RPMI7951 (cell line): ENCODE measurements around the gene TRA2B. TPM values are rescaled to one million over a fixed set of nuclear protein-coding genes. Genes with fewer than 3 reads are reported as not detected.

Experiments
- DNase-seq: peaks from one replicate; pipeline ENCODE4 v3.0.0-alpha.2; 2012; ENCODE audit warnings: low read depth
- total RNA-seq: library from RNA; depleted of rRNA; stranded (reverse); fragments of >200 nt; shearing (Covaris generic); gene quantifications from 2 replicates; pipeline ENCODE4 v1.2.3, GENCODE V29; 2014; rRNA removed

TRA2B gene
- 259 and 300 TPM in 2 replicates for total RNA-seq

DNA sequence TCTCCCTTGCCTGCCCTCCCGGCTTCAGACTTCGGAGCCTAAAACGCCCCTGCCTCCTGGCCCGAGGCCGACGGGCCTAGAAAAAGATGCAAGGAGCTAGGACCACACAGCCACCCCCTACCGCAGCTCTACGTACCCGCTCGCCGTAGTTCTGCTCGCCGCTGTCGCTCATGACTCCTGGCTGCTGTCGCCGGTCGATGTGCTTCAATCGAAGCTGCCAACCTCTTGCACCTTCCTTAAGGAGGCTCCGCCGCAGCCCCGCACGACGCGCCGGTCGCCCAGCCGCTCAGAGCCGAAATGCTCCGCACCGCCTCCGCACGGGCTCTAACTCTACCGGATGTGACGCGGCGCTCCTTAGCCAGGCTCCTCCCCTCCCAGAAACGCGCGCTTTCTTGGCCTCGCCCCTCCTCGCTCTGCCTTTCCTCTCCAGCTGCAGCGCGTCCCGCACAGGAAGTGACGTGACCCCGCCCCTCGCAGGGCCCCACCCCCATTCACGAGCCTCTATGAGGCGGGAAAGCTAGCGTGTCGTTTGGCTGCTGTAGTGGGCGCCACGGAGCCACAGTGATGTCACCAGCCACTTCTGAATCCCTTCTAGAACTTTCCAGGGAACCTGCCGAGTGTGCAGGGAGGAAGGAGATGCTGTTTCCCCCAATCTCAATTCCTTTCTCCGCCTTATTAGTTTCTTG lies at the start of gene TRA2B:
Gene TRA2B, minus strand, starts transcription at position 326 of the 686 bp plus-strand sequence. Its CDS starts 154 bp downstream, at position 172.
- DNase-seq = peak; percentile 98

- DNase-seq = no peak
These were observed 48.5 kb upstream of the TRA2B start for GRCh38 chr3:185986198-185986777.

- no peak for DNase-seq
These were observed 46.4 kb upstream of the TRA2B start for GRCh38 chr3:185984203-185984602.

GRCh38 chr3:185983495-185984141 lies 45.8 kb upstream of the TRA2B start:
- DNase-seq = peak; percentile 67

DNA sequence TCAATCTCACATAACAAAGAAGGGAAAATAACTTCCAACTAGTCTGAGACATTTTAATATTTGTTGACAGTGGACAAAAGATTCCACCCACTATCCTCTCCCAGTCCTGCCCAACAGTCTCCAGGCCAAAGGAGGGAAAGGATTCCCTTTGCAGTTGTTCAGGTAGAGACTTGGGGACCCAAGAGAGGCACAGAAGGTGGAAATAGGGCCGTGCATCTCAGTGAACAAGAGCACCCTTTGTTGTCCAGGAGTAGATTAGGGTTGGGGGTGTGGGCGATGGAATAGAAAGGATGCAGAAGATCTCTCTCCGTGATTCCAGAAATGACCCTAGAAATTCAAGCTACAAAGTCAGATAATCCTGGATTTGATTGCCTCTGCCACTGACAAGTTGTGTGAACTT lies 44.8 kb upstream of the TRA2B start:
- DNase-seq = no peak

DNA sequence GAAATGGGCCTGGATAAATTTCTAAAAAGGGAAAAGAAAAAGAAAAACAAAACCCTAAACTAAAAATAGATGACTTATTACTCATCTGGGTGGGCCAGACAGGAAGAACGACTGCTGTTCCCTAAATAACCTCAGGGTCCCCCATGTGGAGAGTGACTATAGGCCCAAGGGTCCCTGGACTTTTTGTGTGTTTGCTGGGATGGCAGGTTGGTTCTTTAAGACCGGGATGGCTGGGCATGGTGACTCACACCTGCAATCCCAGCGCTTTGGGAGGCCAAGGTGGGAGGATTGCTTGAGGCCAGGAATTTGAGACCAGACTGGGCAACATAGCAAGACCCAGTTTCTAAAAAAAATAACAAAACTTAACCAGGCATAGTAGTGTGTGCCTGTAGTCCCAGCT lies 43.8 kb upstream of the TRA2B start:
- peak; percentile 55 for DNase-seq

DNA sequence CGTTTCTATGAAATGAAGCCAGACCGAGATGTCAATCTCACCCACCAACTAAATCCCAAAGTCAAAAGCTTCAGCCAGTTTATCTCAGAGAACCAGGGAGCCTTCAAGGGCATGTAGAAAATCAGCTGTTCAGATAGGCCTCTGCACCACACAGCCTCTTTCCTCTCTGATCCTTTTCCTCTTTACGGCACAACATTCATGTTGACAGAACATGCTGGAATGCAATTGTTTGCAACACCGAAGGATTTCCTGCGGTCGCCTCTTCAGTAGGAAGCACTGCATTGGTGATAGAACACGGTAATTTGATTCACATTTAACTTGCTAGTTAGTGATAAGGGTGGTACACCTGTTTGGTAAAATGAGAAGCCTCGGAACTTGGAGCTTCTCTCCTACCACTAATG lies 41.9 kb upstream of the TRA2B start:
- DNase-seq = peak; percentile 25

DNA sequence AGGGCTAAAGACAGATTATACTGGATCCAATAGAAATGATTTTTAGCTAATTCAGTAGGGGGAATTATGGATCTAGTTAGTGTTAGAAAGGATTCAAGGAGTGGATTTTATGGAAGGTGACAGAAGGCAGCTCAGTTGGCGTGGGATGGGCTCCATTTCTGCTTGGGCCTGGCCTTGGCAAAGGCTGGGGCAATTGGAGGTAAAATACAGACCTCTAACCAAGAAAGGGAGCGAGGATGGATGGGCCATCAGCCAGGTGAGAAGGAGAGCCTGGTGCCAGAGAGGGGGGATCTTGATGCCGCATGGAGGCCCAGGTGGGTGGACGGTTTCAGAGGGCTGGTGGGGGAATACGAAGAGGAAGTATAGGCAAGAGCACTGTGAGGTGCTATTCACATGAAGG lies 40.7 kb upstream of the TRA2B start:
- DNase-seq = no peak

- no peak for DNase-seq
These were observed 39.8 kb upstream of the TRA2B start for GRCh38 chr3:185977679-185978040.

GRCh38 chr3:185976977-185977678 lies 39.3 kb upstream of the TRA2B start:
- DNase-seq = peak; percentile 64

DNA sequence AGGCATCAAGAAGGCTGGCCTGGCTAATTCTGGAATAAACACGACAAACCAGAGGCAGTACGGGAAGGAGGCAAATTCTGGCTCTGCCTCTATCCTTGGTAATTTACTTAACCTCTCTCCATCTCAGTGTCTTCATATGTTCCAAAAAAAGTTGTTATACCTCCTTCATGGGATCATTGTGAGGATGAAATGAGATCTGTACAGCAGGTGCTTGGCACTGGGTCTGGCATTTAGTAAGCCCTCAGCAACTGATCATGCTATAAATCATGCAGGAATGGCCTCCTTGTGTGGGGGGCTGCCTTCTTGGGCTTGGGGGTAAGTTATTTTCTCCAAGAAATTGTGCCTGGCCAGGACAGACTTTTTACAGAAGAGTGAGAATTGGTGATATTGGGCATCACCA lies 38.3 kb upstream of the TRA2B start:
- DNase-seq = no peak

GRCh38 chr3:185971579-185971978 lies 33.8 kb upstream of the TRA2B start:
- DNase-seq = no peak

- DNase-seq = no peak
These were observed 30.4 kb upstream of the TRA2B start for GRCh38 chr3:185968168-185968567.

DNA sequence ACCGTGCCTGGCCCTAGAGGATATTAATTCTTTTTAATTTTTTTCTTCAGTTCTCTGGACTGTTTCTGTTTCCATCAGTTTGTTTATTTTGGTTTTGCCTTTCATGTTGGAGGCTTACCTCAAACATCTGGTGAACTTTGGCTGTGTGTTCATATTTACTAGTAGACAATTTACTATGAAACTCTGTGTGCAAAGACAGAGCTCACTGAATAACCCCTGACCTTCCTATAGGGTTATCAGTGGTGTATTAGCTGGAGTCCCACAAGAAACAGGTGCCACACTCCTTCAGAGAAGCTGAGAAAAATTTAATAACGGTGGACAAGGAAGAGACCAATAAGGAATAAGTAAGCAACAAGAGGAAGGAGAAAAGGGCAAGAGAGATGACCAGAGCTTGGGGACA lies 28.8 kb upstream of the TRA2B start:
- no peak for DNase-seq

DNA sequence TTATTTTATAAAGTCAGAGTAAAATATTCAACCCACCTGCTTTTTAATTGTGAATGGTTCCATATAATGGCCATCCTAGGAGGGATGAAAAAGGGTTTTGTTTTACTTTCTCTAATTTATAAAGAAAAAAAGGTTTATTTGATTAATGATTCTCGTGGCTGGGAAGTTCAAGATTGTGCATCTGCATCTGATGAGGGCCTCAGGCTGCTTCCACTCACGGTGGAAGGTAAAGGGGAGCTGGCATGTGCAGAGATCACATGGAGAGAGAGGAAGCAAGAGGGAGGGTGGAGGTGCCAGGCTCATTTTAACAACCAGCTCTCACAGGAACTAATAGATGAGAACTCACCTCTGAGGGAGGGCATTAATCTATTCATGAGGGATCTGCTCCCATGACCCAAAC lies 27.7 kb upstream of the TRA2B start:
- DNase-seq = no peak

- no peak for DNase-seq
These were observed 23.9 kb upstream of the TRA2B start for GRCh38 chr3:185961675-185962232.

DNA sequence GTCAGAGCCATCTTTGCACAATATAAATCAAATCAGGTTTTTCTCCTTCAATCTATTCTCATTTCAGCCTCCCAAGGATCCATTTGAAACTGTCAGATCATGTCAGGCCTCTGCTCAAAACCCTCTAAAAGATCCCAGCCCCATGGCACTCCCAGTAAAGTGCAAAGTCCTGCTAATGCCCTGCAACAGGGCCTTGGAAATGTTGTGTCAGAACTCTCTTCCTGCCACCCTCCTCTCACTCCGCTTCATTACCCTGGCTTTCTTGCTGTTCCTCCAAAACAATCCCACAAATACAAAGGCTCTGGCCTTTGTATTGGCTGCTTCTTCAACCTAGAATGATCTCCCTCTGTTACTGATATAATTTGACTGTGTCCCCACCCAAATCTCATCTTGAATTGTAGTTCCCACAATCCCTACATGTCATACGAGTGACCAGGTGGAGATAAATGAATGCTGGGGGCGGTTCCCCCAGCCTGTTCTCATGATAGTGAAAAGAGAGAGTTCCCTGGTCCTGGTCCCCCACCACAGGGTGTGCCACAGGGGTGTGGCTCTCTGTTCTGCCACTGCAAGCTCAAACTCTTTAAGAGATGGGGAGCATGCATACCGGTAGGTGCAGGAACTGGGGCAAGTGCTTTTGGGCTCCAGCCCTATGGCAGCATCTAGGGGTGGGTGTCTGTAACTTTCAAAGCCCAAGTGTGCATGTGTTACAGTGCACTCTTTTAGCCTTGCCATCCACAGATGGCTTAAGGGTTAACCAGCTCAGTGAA lies 22.9 kb upstream of the TRA2B start:
- DNase-seq = no peak

DNA sequence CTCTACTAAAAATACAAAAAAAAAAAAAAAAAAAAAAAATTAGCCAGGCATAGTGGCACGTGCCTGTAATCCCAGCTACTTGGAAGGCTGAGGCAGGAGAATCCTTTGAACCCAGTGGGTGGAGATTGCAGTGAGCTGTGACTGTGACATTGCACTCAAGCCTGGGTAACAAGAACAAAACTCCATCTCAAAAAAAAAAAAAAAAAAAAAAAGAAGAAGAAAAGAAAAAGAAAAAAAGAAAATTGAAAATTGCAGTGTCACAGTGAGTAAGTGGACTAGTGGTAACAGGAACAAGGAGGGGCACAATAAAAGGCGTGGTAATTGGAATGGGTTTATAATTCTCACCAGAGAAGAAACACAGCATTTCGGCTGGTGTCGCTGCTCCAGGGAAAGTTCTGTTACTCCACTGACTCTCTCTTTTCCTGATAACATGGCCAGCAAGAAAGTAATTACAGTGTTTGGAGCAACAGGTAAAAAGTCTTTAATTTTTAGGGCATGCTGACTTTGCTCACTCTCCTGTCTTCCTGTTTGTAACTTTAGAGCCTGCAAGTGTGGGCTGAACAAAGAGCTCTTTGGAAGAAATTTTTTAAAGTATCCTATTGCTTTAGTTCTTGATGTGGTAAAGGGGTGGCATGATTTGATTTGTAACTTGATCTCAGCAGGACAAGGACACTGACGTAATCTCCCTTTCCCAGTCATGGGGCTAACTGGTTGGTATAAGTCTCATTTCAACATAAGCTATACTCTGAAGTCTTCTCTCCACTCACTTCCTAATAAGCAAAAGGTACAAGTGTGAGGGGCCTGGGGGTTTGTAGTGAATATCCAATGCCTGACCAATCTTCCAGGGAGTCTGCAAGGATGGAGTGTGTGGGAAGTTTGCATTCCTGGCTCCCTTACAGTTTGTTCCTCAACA lies 22.1 kb upstream of the TRA2B start:
- peak; percentile 88 for DNase-seq

DNA sequence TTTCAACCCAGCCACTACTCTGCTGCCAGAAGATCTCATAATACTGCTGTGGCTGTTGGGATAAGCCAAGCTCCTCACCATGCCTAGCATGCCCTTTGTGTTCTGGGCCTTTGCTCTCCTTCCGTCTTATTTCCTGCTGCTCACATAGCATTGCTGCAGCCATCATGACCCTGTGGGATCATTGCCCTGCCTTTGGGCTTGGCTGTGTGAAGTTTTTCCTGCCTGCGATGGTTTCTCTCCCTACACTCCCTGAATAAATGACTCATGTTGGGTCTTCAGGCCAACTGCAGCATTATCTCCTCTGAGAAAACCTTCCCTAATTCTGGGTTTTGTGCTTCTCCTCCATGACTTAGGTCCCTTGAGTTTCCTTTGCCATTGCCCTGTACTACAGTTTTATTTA lies 20.8 kb upstream of the TRA2B start:
- DNase-seq = peak; percentile 50

- no peak for DNase-seq
These were observed 18.4 kb upstream of the TRA2B start for GRCh38 chr3:185956244-185956643.

- no peak for DNase-seq
These were observed 16.5 kb upstream of the TRA2B start for GRCh38 chr3:185954366-185954723.
